Duodenal mucosa (tissue), 2 donors: ENCODE results near the gene F12.

Experiments used
- H3K27ac ChIP-seq: one replicate; pipeline ENCODE4 v1.7.0; 2013; ENCODE audit warnings: low read depth, low read length
- H3K27me3 ChIP-seq, 2 donors: one replicate each; pipeline ENCODE4 v1.7.0; 2013; ENCODE audit warnings: low read length in 2 of 2, control low read depth in 1 of 2; ENCODE audit not compliant: insufficient read depth in 2 of 2, control insufficient read depth in 1 of 2
- H3K36me3 ChIP-seq, 2 donors: one replicate each; pipeline ENCODE4 v1.7.0; 2013; ENCODE audit warnings: low read length in 2 of 2, control low read depth in 1 of 2; ENCODE audit not compliant: insufficient read depth in 2 of 2, control insufficient read depth in 1 of 2
- H3K4me1 ChIP-seq, 2 donors: one replicate each; pipeline ENCODE4 v1.7.0; 2013; ENCODE audit warnings: low read length in 2 of 2, control low read depth in 1 of 2; ENCODE audit not compliant: insufficient read depth in 2 of 2, control insufficient read depth in 1 of 2
- H3K4me3 ChIP-seq, 2 donors: one replicate each; pipeline ENCODE4 v1.7.0; 2013; ENCODE audit warnings: low read length in 2 of 2, low read depth in 1 of 2
- H3K9ac ChIP-seq, 2 donors: one replicate each; pipeline ENCODE4 v1.7.0; 2013; ENCODE audit warnings: low read length in 2 of 2, low read depth in 1 of 2
- H3K9me3 ChIP-seq, 2 donors: one replicate each; pipeline ENCODE4 v1.7.0; 2013; ENCODE audit warnings: low read length in 2 of 2, control low read depth in 1 of 2; ENCODE audit not compliant: control insufficient read depth in 1 of 2

F12 gene

GRCh38 chr5:177453852-177454396 lies 44.6 kb upstream of the F12 start:
- Histone ChIP-seq H3K36me3 (no peaks in the 10 kb centered on the region), H3K27ac (no peak overlapping the region), H3K4me1 (peaks cover 11 to 26% of the 10 kb centered on the region in 2 donors), H3K4me3 (peak overlapping the region; percentile 58 to 74), H3K9me3 (no peaks in the 10 kb centered on the region), H3K9ac (peak overlapping the region; percentile 46 to 63), H3K27me3 (peaks cover 0 to 3% of the 10 kb centered on the region in 2 donors)

GRCh38 chr5:177452688-177453638 lies 43.6 kb upstream of the F12 start:
- Histone ChIP-seq H3K4me1 (peaks cover 15 to 28% of the 10 kb centered on the region in 2 donors), H3K27me3 (peaks cover 0 to 7% of the 10 kb centered on the region in 2 donors), H3K4me3 (no peak overlapping the region), H3K27ac (no peak overlapping the region), H3K9ac (peak overlapping the region in 1 of 2 donors; percentile 6), H3K9me3 (no peaks in the 10 kb centered on the region), H3K36me3 (no peaks in the 10 kb centered on the region)

GRCh38 chr5:177450667-177451424 lies 41.5 kb upstream of the F12 start:
- no peaks in the 10 kb centered on the region for H3K9me3 ChIP-seq
- no peaks in the 10 kb centered on the region for H3K36me3 ChIP-seq
- H3K27me3 ChIP-seq, result peaks cover 0 to 8% of the 10 kb centered on the region in 2 donors
- H3K9ac ChIP-seq, result no peak overlapping the region
- no peak overlapping the region for H3K27ac ChIP-seq
- H3K4me1 ChIP-seq, result peaks cover 22 to 37% of the 10 kb centered on the region in 2 donors
- H3K4me3 ChIP-seq, result no peak overlapping the region

- Histone ChIP-seq H3K36me3 (no peaks in the 10 kb centered on the region), H3K4me3 (no peak overlapping the region), H3K4me1 (peaks cover 24 to 41% of the 10 kb centered on the region in 2 donors), H3K9me3 (no peaks in the 10 kb centered on the region), H3K27ac (no peak overlapping the region), H3K27me3 (peaks cover 0 to 8% of the 10 kb centered on the region in 2 donors), H3K9ac (no peak overlapping the region)
Measured at GRCh38 chr5:177449140-177450061, 40.0 kb upstream of the F12 start.

- Histone ChIP-seq H3K27ac (no peak overlapping the region), H3K36me3 (no peaks in the 10 kb centered on the region), H3K27me3 (peaks cover 0 to 8% of the 10 kb centered on the region in 2 donors), H3K9ac (no peak overlapping the region), H3K4me3 (no peak overlapping the region), H3K4me1 (peaks cover 24 to 31% of the 10 kb centered on the region in 2 donors), H3K9me3 (no peaks in the 10 kb centered on the region)
Measured at GRCh38 chr5:177448244-177448950, 39.0 kb upstream of the F12 start.

GRCh38 chr5:177447611-177448243 lies 38.4 kb upstream of the F12 start:
- no peaks in the 10 kb centered on the region for H3K36me3 ChIP-seq
- no peak overlapping the region for H3K9ac ChIP-seq
- no peak overlapping the region for H3K27ac ChIP-seq
- H3K4me1 ChIP-seq, result peaks cover 21 to 26% of the 10 kb centered on the region in 2 donors
- H3K4me3 ChIP-seq, result no peak overlapping the region
- no peaks in the 10 kb centered on the region for H3K9me3 ChIP-seq
- peaks cover 0 to 8% of the 10 kb centered on the region in 2 donors for H3K27me3 ChIP-seq

- Histone ChIP-seq H3K27me3 (peaks cover 0 to 8% of the 10 kb centered on the region in 2 donors), H3K9me3 (no peaks in the 10 kb centered on the region), H3K36me3 (no peaks in the 10 kb centered on the region), H3K4me3 (peak overlapping the region; percentile 50 to 54), H3K9ac (peak overlapping the region in 1 of 2 donors; percentile 48), H3K27ac (no peak overlapping the region), H3K4me1 (peaks cover 17 to 22% of the 10 kb centered on the region in 2 donors)
Measured at GRCh38 chr5:177447066-177447610, 37.8 kb upstream of the F12 start.

- Histone ChIP-seq H3K4me3 (peak within 1 kb of the TSS; percentile 50 to 75), H3K4me1 (peaks cover 17 to 22% of the 10 kb centered on the region in 2 donors), H3K9me3 (no peaks in the 10 kb centered on the region), H3K27ac (peak within 1 kb of the TSS; percentile 5), H3K27me3 (peaks cover 0 to 8% of the 10 kb centered on the region in 2 donors), H3K9ac (peak within 1 kb of the TSS; percentile 48 to 69), H3K36me3 (peaks cover 0 to 5% of the 10 kb centered on the region in 2 donors)
Measured at GRCh38 chr5:177446200-177447065, 37.1 kb upstream of the F12 start, which contains the start of gene PRR7. Gene PRR7, plus strand, starts transcription at chr5:177446814. Its CDS starts 8,254 bp downstream, at chr5:177455068.
